ENCODE data around the gene OSER1. TPM values are rescaled to one million over a fixed set of nuclear protein-coding genes. Genes with fewer than 3 reads are reported as not detected.

OSER1 gene
- total RNA-seq, 1 experiment from 2014 or later: 24.3 TPM

DNA sequence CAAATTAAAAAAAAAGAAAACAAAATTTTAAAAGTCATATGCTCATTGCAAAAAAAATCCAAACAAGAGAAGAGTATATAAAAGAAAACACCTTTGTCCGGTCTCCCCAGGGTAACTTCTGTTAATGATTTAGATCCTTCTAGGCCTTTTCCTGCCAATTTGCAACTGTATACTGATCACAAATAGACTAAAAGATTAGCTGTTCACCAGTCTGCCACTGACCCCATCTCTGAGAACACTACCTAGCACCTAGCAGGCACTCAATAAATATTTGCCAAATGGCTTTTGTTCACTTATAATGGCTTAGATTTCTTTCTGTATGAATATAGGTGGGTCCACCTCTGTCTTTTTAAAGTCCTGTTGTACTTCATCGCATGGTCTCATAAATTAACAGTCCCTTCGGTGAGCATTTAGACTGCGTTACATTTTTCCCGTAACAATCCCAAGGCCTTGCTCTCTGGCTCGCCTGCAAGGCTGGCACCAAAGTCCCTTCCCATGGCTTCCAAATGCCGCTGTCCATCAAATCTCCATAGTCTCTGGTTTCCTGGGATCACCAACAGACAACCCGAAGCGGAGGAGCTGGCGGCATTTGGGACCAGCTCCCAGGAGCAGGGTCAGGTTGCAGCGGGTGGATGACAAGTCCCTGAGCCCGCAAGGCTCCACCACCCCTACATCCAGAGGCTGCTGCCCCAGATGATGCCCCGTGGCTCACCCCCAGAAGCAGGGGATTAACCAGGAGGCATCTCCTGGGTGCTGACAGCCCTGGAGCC is 35.4 kb downstream of the OSER1 start (continued):
- TF ChIP-seq, protein P1, sequence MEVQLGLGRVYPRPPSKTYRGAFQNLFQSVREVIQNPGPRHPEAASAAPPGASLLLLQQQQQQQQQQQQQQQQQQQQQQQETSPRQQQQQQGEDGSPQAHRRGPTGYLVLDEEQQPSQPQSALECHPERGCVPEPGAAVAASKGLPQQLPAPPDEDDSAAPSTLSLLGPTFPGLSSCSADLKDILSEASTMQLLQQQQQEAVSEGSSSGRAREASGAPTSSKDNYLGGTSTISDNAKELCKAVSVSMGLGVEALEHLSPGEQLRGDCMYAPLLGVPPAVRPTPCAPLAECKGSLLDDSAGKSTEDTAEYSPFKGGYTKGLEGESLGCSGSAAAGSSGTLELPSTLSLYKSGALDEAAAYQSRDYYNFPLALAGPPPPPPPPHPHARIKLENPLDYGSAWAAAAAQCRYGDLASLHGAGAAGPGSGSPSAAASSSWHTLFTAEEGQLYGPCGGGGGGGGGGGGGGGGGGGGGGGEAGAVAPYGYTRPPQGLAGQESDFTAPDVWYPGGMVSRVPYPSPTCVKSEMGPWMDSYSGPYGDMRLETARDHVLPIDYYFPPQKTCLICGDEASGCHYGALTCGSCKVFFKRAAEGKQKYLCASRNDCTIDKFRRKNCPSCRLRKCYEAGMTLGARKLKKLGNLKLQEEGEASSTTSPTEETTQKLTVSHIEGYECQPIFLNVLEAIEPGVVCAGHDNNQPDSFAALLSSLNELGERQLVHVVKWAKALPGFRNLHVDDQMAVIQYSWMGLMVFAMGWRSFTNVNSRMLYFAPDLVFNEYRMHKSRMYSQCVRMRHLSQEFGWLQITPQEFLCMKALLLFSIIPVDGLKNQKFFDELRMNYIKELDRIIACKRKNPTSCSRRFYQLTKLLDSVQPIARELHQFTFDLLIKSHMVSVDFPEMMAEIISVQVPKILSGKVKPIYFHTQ (CRISPR knock-in tag; IDR thresholded peaks at IDR 0.05): no peak
- TF ChIP-seq STAT6 (CRISPR knock-in tag; conservative IDR thresholded peaks at IDR 0.05; ENCODE audit: low read depth): no peak
- TF ChIP-seq, protein P2, sequence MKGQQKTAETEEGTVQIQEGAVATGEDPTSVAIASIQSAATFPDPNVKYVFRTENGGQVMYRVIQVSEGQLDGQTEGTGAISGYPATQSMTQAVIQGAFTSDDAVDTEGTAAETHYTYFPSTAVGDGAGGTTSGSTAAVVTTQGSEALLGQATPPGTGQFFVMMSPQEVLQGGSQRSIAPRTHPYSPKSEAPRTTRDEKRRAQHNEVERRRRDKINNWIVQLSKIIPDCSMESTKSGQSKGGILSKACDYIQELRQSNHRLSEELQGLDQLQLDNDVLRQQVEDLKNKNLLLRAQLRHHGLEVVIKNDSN (CRISPR knock-in tag; IDR thresholded peaks at IDR 0.05): no peak
- no peak for TF ChIP-seq TEAD1 (CRISPR knock-in tag; IDR thresholded peaks at IDR 0.05)

- POLR2A ChIA-PET: no interaction called here
- Mint-ChIP-seq H3K27ac (no peak overlapping the region), H3K9me3 (peaks cover 2% of the 10 kb centered on the region; the same call in 1 of the 2 replicates), H3K4me3 (no peak overlapping the region), H3K4me1 (no peaks in the 10 kb centered on the region), H3K27me3 (ENCODE audit: low read depth) (peaks cover 3% of the 10 kb centered on the region; the same call in 1 of the 2 replicates), H3K36me3 (no peaks in the 10 kb centered on the region)
- no peak for DNase-seq (ENCODE audit: low spot score)
- ATAC-seq: no peak
- CTCF ChIA-PET: no interaction called here
- no peak for TF ChIP-seq FOXJ3 (CRISPR knock-in tag; IDR thresholded peaks at IDR 0.05; ENCODE audit: borderline replicate concordance)
- TF ChIP-seq NR3C1 (CRISPR knock-in tag; conservative IDR thresholded peaks at IDR 0.05; ENCODE audit: low read depth): no peak
- TF ChIP-seq, protein P3, sequence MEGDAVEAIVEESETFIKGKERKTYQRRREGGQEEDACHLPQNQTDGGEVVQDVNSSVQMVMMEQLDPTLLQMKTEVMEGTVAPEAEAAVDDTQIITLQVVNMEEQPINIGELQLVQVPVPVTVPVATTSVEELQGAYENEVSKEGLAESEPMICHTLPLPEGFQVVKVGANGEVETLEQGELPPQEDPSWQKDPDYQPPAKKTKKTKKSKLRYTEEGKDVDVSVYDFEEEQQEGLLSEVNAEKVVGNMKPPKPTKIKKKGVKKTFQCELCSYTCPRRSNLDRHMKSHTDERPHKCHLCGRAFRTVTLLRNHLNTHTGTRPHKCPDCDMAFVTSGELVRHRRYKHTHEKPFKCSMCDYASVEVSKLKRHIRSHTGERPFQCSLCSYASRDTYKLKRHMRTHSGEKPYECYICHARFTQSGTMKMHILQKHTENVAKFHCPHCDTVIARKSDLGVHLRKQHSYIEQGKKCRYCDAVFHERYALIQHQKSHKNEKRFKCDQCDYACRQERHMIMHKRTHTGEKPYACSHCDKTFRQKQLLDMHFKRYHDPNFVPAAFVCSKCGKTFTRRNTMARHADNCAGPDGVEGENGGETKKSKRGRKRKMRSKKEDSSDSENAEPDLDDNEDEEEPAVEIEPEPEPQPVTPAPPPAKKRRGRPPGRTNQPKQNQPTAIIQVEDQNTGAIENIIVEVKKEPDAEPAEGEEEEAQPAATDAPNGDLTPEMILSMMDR (IDR thresholded peaks at IDR 0.05): no peak
- no peak for TF ChIP-seq ZNF396 (CRISPR knock-in tag; IDR thresholded peaks at IDR 0.05; ENCODE audit: borderline replicate concordance)
- TF ChIP-seq ZNF219 (CRISPR knock-in tag; IDR thresholded peaks at IDR 0.05; ENCODE audit: borderline replicate concordance): no peak
- no peak for TF ChIP-seq SMAD4 (CRISPR knock-in tag; IDR thresholded peaks at IDR 0.05)
- TF ChIP-seq CREB1 (CRISPR knock-in tag; IDR thresholded peaks at IDR 0.05): no peak
- TF ChIP-seq, protein P2 (CRISPR knock-in tag; IDR thresholded peaks at IDR 0.05): no peak
- no peak for TF ChIP-seq NFATC4 (CRISPR knock-in tag; IDR thresholded peaks at IDR 0.05)
- TF ChIP-seq EMX1 (CRISPR knock-in tag; IDR thresholded peaks at IDR 0.05): no peak
- TF ChIP-seq ZNF121 (CRISPR knock-in tag; IDR thresholded peaks at IDR 0.05): no peak
- TF ChIP-seq, protein P4, sequence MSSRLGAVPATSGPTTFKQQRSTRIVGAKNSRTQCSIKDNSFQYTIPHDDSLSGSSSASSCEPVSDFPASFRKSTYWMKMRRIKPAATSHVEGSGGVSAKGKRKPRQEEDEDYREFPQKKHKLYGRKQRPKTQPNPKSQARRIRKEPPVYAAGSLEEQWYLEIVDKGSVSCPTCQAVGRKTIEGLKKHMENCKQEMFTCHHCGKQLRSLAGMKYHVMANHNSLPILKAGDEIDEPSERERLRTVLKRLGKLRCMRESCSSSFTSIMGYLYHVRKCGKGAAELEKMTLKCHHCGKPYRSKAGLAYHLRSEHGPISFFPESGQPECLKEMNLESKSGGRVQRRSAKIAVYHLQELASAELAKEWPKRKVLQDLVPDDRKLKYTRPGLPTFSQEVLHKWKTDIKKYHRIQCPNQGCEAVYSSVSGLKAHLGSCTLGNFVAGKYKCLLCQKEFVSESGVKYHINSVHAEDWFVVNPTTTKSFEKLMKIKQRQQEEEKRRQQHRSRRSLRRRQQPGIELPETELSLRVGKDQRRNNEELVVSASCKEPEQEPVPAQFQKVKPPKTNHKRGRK (CRISPR knock-in tag; IDR thresholded peaks at IDR 0.05; ENCODE audit: borderline replicate concordance): no peak
- no peak for TF ChIP-seq ZNF423 (CRISPR knock-in tag; IDR thresholded peaks at IDR 0.05)
- TF ChIP-seq, protein P5, sequence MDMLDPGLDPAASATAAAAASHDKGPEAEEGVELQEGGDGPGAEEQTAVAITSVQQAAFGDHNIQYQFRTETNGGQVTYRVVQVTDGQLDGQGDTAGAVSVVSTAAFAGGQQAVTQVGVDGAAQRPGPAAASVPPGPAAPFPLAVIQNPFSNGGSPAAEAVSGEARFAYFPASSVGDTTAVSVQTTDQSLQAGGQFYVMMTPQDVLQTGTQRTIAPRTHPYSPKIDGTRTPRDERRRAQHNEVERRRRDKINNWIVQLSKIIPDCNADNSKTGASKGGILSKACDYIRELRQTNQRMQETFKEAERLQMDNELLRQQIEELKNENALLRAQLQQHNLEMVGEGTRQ (CRISPR knock-in tag; IDR thresholded peaks at IDR 0.05): no peak
- no peak for TF ChIP-seq ZNF416 (CRISPR knock-in tag; IDR thresholded peaks at IDR 0.05)
- no peak for TF ChIP-seq ETV6 (CRISPR knock-in tag; IDR thresholded peaks at IDR 0.05)
- TF ChIP-seq E2F4 (CRISPR knock-in tag; IDR thresholded peaks at IDR 0.05; ENCODE audit: borderline replicate concordance, low read depth): no peak
Observed at GRCh38 chr20:44173846-44174245, 36.7 kb downstream of the OSER1 start.
